Measurements from ENCODE around the gene PITPNB.

PITPNB gene

DNA sequence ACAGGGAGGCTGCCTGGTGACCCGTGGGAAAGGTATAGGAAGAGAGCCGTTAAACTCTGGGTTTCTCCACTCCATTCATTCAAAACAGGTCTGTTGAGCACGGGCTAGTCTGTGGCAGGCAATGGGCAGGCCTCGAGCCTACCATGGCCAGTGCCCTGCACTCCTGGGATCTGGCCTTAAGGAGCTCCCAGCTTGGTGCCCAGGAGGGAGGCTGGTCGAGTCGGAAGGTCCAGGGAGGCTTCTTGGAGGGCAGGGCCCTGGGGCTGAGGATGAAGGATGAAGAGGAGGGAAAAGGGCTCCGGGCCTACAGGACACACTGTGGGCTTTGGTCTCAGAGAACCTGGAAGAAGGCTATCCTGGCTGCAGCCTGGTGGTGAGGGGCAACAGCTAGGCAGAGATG lies 75.6 kb downstream of the PITPNB start:
- Histone ChIP-seq H2AFZ (ENCODE audit: low read depth, low read length) (no peak overlapping the region), H3K9ac (ENCODE audit: low read length) (no peak overlapping the region), H4K20me1 (ENCODE audit: insufficient read depth, low read length) (no peaks in the 10 kb centered on the region), H3K4me2 (ENCODE audit: low read length) (no peak overlapping the region), H3K27ac (ENCODE audit: low read length) (no peak overlapping the region), H3K79me2 (ENCODE audit: low read length) (no peaks in the 10 kb centered on the region), H3K9me3 (ENCODE audit: insufficient read depth, low read length) (no peaks in the 10 kb centered on the region), H3K36me3 (replicated peaks; ENCODE audit: low read depth, low read length) (peaks cover 20% of the 10 kb centered on the region), H3K27me3 (ENCODE audit: low read depth, low read length) (no peaks in the 10 kb centered on the region), H3K4me1 (ENCODE audit: low read length) (no peaks in the 10 kb centered on the region; the same call in 1 of the 2 replicates), H3K4me3 (ENCODE audit: low read length) (no peak overlapping the region)
- TF ChIP-seq EZH2phosphoT487 (IDR thresholded peaks at IDR 0.05; ENCODE audit: low read depth), result no peak
- TF ChIP-seq CTCF (IDR thresholded peaks at IDR 0.05; ENCODE audit: low read depth, low read length), result no peak

- H3K79me2 ChIP-seq (ENCODE audit: low read length), result no peaks in the 10 kb centered on the region
- TF ChIP-seq CTCF (IDR thresholded peaks at IDR 0.05; ENCODE audit: low read depth, low read length), result no peak
- TF ChIP-seq EZH2phosphoT487 (IDR thresholded peaks at IDR 0.05; ENCODE audit: low read depth), result no peak
- H4K20me1 ChIP-seq (ENCODE audit: insufficient read depth, low read length), result no peaks in the 10 kb centered on the region
- no peak overlapping the region for H3K9ac ChIP-seq (ENCODE audit: low read length)
- no peaks in the 10 kb centered on the region for H3K27me3 ChIP-seq (ENCODE audit: low read depth, low read length)
- H3K9me3 ChIP-seq (ENCODE audit: insufficient read depth, low read length), result no peaks in the 10 kb centered on the region
- no peak overlapping the region for H3K4me2 ChIP-seq (ENCODE audit: low read length)
- H3K36me3 ChIP-seq (replicated peaks; ENCODE audit: low read depth, low read length), result peaks cover 17% of the 10 kb centered on the region
- no peak overlapping the region for H2AFZ ChIP-seq (ENCODE audit: low read depth, low read length)
- H3K4me3 ChIP-seq (ENCODE audit: low read length), result no peak overlapping the region
- H3K27ac ChIP-seq (ENCODE audit: low read length), result no peak overlapping the region
- H3K4me1 ChIP-seq (ENCODE audit: low read length), result no peaks in the 10 kb centered on the region; the same call in 1 of the 2 replicates
These were observed 76.2 kb downstream of the PITPNB start for GRCh38 chr22:27842669-27843431.

DNA sequence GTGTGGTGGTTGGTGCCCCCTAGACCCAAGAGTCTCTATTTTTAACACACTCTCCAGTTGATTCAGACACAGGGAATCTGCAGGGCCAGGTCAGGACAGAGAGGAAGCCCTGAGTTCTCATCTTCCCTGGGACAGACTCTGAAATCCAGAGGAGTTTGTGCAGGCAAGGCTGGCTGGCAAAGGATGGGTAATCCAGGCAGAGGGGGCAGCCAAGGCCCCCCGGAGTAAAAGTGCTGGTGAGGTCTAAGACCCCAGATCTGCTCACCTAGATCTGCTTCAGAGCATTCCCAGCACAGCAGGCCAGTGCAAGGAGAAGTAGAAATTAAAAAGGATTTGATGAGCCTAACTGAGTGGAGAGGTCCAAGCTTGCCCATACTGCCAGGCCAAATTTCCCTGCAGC lies 76.9 kb downstream of the PITPNB start:
- H3K9ac ChIP-seq (ENCODE audit: low read length), result no peak overlapping the region
- no peak overlapping the region for H3K4me2 ChIP-seq (ENCODE audit: low read length)
- no peaks in the 10 kb centered on the region for H3K79me2 ChIP-seq (ENCODE audit: low read length)
- H3K9me3 ChIP-seq (ENCODE audit: insufficient read depth, low read length), result no peaks in the 10 kb centered on the region
- H4K20me1 ChIP-seq (ENCODE audit: insufficient read depth, low read length), result no peaks in the 10 kb centered on the region
- no peaks in the 10 kb centered on the region; the same call in 1 of the 2 replicates for H3K4me1 ChIP-seq (ENCODE audit: low read length)
- H3K27me3 ChIP-seq (ENCODE audit: low read depth, low read length), result no peaks in the 10 kb centered on the region
- H3K36me3 ChIP-seq (replicated peaks; ENCODE audit: low read depth, low read length), result peaks cover 14% of the 10 kb centered on the region
- TF ChIP-seq CTCF (IDR thresholded peaks at IDR 0.05; ENCODE audit: low read depth, low read length), result no peak
- TF ChIP-seq EZH2phosphoT487 (IDR thresholded peaks at IDR 0.05; ENCODE audit: low read depth), result no peak
- H3K4me3 ChIP-seq (ENCODE audit: low read length), result no peak overlapping the region
- no peak overlapping the region for H2AFZ ChIP-seq (ENCODE audit: low read depth, low read length)
- no peak overlapping the region for H3K27ac ChIP-seq (ENCODE audit: low read length)

GRCh38 chr22:27840436-27840835 lies 78.6 kb downstream of the PITPNB start:
- no peak overlapping the region for H3K4me3 ChIP-seq (ENCODE audit: low read length)
- no peaks in the 10 kb centered on the region for H4K20me1 ChIP-seq (ENCODE audit: insufficient read depth, low read length)
- no peak overlapping the region for H3K4me2 ChIP-seq (ENCODE audit: low read length)
- peaks cover 4% of the 10 kb centered on the region for H3K36me3 ChIP-seq (replicated peaks; ENCODE audit: low read depth, low read length)
- H3K4me1 ChIP-seq (ENCODE audit: low read length), result no peaks in the 10 kb centered on the region; the same call in 1 of the 2 replicates
- no peaks in the 10 kb centered on the region for H3K79me2 ChIP-seq (ENCODE audit: low read length)
- H3K9me3 ChIP-seq (ENCODE audit: insufficient read depth, low read length), result no peaks in the 10 kb centered on the region
- TF ChIP-seq EZH2phosphoT487 (IDR thresholded peaks at IDR 0.05; ENCODE audit: low read depth) (no peak), CTCF (IDR thresholded peaks at IDR 0.05; ENCODE audit: low read depth, low read length) (no peak)
- H3K9ac ChIP-seq (ENCODE audit: low read length), result no peak overlapping the region
- no peaks in the 10 kb centered on the region for H3K27me3 ChIP-seq (ENCODE audit: low read depth, low read length)
- no peak overlapping the region for H3K27ac ChIP-seq (ENCODE audit: low read length)
- H2AFZ ChIP-seq (ENCODE audit: low read depth, low read length), result no peak overlapping the region

All from OCI-LY3 (cell line).